K562 (cell line): ENCODE results near the gene RO60. TPM values are rescaled to one million over a fixed set of nuclear protein-coding genes. Genes with fewer than 3 reads are reported as not detected.
A peak's percentile ranks its signal among the peaks of the same experiment; 100 is the strongest.

Experiments
- BRCA1 ChIP-seq, 2 experiments: fragments of 450-650 bp in 1 of 2; sonication (generic) in 1 of 2; formaldehyde crosslinking in 1 of 2; IDR thresholded peaks; 2 replicates each; pipeline versions ENCODE4 v1.5.0 to v1.6.1; 2017 to 2020; ENCODE audit warnings: mild to moderate bottlenecking in 1 of 2, missing genetic modification reagents in 1 of 2
- ETS2 ChIP-seq: IDR thresholded peaks from 2 replicates; pipeline ENCODE4 v1.6.1; 2016; ENCODE audit warnings: borderline replicate concordance, missing genetic modification characterization, mild to moderate bottlenecking, moderate library complexity, missing compliant biosample characterization; ENCODE audit not compliant: poor library complexity, severe bottlenecking
- JUN ChIP-seq, 2 experiments: sonication (generic) in 1 of 2; formaldehyde crosslinking in 1 of 2; IDR thresholded peaks; 2 replicates each; pipeline versions ENCODE4 v1.6.1 to v1.8.0; 2012 to 2022; ENCODE audit warnings: borderline replicate concordance in 2 of 2, mild to moderate bottlenecking in 2 of 2, improper control_type of control experiment in 1 of 2, low read depth in 1 of 2, low read length in 1 of 2, missing genetic modification reagents in 1 of 2
- SMARCB1 ChIP-seq: IDR thresholded peaks from 2 replicates; pipeline ENCODE4 v1.6.1; 2011; ENCODE audit warnings: improper control_type of control experiment, low read depth; ENCODE audit not compliant: insufficient read length
- SREBF2 ChIP-seq: sonication (generic); formaldehyde crosslinking; IDR thresholded peaks from 2 replicates; pipeline ENCODE4 v1.4.0; 2020; ENCODE audit warnings: mild to moderate bottlenecking, missing genetic modification reagents
- TCF3 ChIP-seq: sonication (generic); formaldehyde crosslinking; IDR thresholded peaks from 2 replicates; pipeline ENCODE4 v1.4.0; 2020; ENCODE audit warnings: mild to moderate bottlenecking, missing genetic modification reagents
- TRIM28 ChIP-seq: fragments of 450-650 bp; IDR thresholded peaks from 2 replicates; pipeline ENCODE4 v1.6.1; 2017
- ZC3H11A ChIP-seq: IDR thresholded peaks from 2 replicates; pipeline ENCODE4 v1.6.1; 2012; ENCODE audit warnings: low read depth, low read length, improper control_type of control experiment
- ZNF253 ChIP-seq: fragments of 250-450 bp; sonication (Bioruptor Pico); conservative IDR thresholded peaks from 2 replicates; pipeline ENCODE4 v1.6.1; 2021; ENCODE audit warnings: mild to moderate bottlenecking
- polyA plus RNA-seq, 8 experiments: library from polyadenylated mRNA; depleted of rRNA in 4 of 8; stranded (reverse) in 5 of 8; unstranded in 3 of 8; fragments of >200 nt; fragmentation: Nextera tagmentation in 2 of 8; fragmentation: Illumina TruSeq in 1 of 8; extraction: Ambion mirVana in 2 of 8; extraction: Trizol in 1 of 8; gene quantifications; 2 replicates each; pipeline versions ENCODE4 v1.2.1 to v1.2.3, GENCODE V29; 2011 to 2014; ENCODE audit warnings: inconsistent platforms in 1 of 8, missing spikeins in 1 of 8
- total RNA-seq, 7 experiments: library from RNA; depleted of rRNA in 6 of 7; stranded (reverse); fragments of >200 nt in 6 of 7; fragmentation: Illumina TruSeq in 2 of 7; extraction: Trizol in 2 of 7; gene quantifications; 2 replicates each; pipeline versions ENCODE4 v1.2.1 to v1.2.3, GENCODE V29; 2011 to 2021; ENCODE audit warnings: low replicate concordance in 1 of 7
- TF ChIP-seq, protein P1 (sequence below): sonication (generic); formaldehyde crosslinking; IDR thresholded peaks from 2 replicates; pipeline ENCODE4 v1.8.0; 2022; ENCODE audit warnings: mild to moderate bottlenecking, missing genetic modification reagents
- TF ChIP-seq, protein P2 (sequence below): fragments of 250-450 bp; sonication (Bioruptor Pico); IDR thresholded peaks from 2 replicates; pipeline ENCODE4 v1.5.0; 2021; ENCODE audit warnings: mild to moderate bottlenecking, borderline replicate concordance

RO60 gene
- total and polyA plus RNA-seq, 9 of the 15 experiments (the other 6 are each of a cell fraction or from before 2014, with no cell fraction given) = 24.9 to 187 (median 101) TPM

DNA sequence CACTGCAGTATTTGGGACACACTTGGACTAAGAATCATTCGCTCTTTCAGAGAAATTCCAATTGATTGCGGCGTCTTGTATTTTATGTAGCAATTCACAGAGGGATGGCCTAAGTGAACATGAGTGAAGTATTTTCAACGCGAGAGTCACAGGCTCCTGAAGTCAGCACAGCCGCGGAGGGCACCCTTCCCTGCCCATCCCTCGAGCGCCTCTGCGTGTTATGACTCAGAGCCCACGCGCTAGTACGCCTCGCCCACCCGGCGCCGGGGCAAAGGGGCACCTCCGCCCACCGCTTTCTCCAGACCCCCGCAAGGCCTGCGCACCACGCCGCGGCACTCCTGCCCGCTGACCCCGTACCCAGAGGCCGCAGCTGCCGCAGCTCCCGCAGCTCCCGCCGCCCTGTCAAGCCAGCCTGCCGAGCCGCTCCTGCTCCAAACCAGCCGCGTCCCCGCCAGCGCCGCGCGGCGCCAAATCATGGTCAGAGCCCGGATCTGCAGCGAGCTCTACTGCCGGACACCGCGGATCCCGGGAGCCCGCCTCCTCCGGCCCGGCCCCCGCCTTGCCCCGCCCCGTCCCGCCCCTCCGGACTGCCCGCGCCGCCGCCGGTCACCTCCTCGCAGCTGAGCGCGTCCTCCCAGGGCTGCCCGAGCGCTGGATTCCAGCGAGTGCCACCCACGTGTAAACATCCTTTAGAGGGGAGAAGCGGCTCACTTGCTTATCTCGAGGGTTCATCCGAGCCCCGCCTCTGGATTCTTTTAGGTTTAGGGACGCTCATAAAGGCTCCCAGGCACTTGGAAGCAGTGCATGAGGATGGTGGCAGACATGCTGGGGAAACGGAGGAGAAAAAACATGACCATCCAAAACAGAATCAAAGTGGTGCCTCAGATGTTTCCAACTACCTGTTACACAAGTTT lies 45.8 kb downstream of the RO60 start, which contains the start of gene GLRX2 (continued):
- TF ChIP-seq, protein P1, sequence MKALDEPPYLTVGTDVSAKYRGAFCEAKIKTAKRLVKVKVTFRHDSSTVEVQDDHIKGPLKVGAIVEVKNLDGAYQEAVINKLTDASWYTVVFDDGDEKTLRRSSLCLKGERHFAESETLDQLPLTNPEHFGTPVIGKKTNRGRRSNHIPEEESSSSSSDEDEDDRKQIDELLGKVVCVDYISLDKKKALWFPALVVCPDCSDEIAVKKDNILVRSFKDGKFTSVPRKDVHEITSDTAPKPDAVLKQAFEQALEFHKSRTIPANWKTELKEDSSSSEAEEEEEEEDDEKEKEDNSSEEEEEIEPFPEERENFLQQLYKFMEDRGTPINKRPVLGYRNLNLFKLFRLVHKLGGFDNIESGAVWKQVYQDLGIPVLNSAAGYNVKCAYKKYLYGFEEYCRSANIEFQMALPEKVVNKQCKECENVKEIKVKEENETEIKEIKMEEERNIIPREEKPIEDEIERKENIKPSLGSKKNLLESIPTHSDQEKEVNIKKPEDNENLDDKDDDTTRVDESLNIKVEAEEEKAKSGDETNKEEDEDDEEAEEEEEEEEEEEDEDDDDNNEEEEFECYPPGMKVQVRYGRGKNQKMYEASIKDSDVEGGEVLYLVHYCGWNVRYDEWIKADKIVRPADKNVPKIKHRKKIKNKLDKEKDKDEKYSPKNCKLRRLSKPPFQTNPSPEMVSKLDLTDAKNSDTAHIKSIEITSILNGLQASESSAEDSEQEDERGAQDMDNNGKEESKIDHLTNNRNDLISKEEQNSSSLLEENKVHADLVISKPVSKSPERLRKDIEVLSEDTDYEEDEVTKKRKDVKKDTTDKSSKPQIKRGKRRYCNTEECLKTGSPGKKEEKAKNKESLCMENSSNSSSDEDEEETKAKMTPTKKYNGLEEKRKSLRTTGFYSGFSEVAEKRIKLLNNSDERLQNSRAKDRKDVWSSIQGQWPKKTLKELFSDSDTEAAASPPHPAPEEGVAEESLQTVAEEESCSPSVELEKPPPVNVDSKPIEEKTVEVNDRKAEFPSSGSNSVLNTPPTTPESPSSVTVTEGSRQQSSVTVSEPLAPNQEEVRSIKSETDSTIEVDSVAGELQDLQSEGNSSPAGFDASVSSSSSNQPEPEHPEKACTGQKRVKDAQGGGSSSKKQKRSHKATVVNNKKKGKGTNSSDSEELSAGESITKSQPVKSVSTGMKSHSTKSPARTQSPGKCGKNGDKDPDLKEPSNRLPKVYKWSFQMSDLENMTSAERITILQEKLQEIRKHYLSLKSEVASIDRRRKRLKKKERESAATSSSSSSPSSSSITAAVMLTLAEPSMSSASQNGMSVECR (CRISPR knock-in tag) = peak; percentile 89
- TF ChIP-seq BRCA1 (IDR thresholded peaks at IDR 0.05) (no peak), BRCA1 (CRISPR knock-in tag; IDR thresholded peaks at IDR 0.05) (no peak), TRIM28 (0 out of 2 replicates have a peak, but pooled peaks have one; percentile 1), ZNF253 (CRISPR knock-in tag) (no peak), SREBF2 (CRISPR knock-in tag) (no peak), JUN (IDR thresholded peaks at IDR 0.05; ENCODE audit: borderline replicate concordance, low read depth, low read length) (peak; percentile 33; the same call in 1 of the 2 replicates), JUN (CRISPR knock-in tag; IDR thresholded peaks at IDR 0.05; ENCODE audit: borderline replicate concordance) (no peak), TCF3 (CRISPR knock-in tag) (no peak), ETS2 (no peak), ZC3H11A (0 out of 2 replicates have a peak, but pooled peaks have one; percentile 12), SMARCB1 (no peak)
- TF ChIP-seq, protein P2, sequence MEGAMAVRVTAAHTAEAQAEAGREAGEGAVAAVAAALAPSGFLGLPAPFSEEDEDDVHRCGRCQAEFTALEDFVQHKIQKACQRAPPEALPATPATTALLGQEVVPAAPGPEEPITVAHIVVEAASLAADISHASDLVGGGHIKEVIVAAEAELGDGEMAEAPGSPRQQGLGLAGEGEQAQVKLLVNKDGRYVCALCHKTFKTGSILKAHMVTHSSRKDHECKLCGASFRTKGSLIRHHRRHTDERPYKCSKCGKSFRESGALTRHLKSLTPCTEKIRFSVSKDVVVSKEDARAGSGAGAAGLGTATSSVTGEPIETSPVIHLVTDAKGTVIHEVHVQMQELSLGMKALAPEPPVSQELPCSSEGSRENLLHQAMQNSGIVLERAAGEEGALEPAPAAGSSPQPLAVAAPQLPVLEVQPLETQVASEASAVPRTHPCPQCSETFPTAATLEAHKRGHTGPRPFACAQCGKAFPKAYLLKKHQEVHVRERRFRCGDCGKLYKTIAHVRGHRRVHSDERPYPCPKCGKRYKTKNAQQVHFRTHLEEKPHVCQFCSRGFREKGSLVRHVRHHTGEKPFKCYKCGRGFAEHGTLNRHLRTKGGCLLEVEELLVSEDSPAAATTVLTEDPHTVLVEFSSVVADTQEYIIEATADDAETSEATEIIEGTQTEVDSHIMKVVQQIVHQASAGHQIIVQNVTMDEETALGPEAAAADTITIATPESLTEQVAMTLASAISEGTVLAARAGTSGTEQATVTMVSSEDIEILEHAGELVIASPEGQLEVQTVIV (CRISPR knock-in tag) = no peak
